Ovary (tissue), 9 donors: Measurements from ENCODE around the gene TAF11. TPM values are rescaled to one million over a fixed set of nuclear protein-coding genes. Genes with fewer than 3 reads are reported as not detected.

Experiments
- DNase-seq, 5 donors: peaks; one replicate each; pipeline ENCODE4 v3.0.0-alpha.2; 2019 to 2020
- H3K27ac ChIP-seq, 2 donors: fragments of 200-600 bp; one replicate each; pipeline versions ENCODE4 v1.5.1 to v1.8.0; 2019 to 2022
- H3K27me3 ChIP-seq: fragments of 200-600 bp; one replicate; pipeline ENCODE4 v1.8.0; 2022
- H3K36me3 ChIP-seq: fragments of 200-600 bp; sonication (generic); one replicate; pipeline ENCODE4 v1.5.1; 2019
- H3K4me1 ChIP-seq: one replicate; pipeline ENCODE4 v1.8.1; 2013; ENCODE audit warnings: mild to moderate bottlenecking, moderate library complexity; ENCODE audit not compliant: insufficient read depth
- H3K4me3 ChIP-seq: fragments of 200-600 bp; sonication (generic); one replicate; pipeline ENCODE4 v1.5.1; 2017
- H3K9me3 ChIP-seq, 2 donors: fragments of 200-600 bp in 1 of 2; sonication (generic) in 1 of 2; one replicate each; pipeline versions ENCODE4 v1.5.1 to v1.8.1; 2013 to 2019; ENCODE audit warnings: mild to moderate bottlenecking in 1 of 2, moderate library complexity in 1 of 2
- CTCF ChIP-seq, 3 donors: fragments of 450-650 bp in 2 of 3; fragments of 200-600 bp in 1 of 3; IDR thresholded peaks; one replicate each; pipeline versions ENCODE4 v1.5.1 to v1.8.0; 2016 to 2022; ENCODE audit warnings: antibody characterized with exemption in 3 of 3, mild to moderate bottlenecking in 1 of 3
- EP300 ChIP-seq: sonication (generic); formaldehyde crosslinking; IDR thresholded peaks from one replicate; pipeline ENCODE4 v1.6.1; 2017; ENCODE audit warnings: antibody characterized with exemption
- POLR2A ChIP-seq: fragments of 450-650 bp; IDR thresholded peaks from one replicate; pipeline ENCODE4 v1.6.1; 2017; ENCODE audit warnings: antibody characterized with exemption, mild to moderate bottlenecking, moderate library complexity
- WGBS, 3 donors: extraction: QIAGEN DNeasy Blood & Tissue Kit in 1 of 3; methylation state at CpG; one replicate each; pipeline versions ENCODE4 v1.1.5 to v1.1.7; 2013 to 2017; 5-methylcytosine and 5-hydroxymethylcytosine counted together
- intact Hi-C, 4 donors: fragments of 100-400 bp; cut with DNase I; formaldehyde crosslinking; loops; one replicate each; pipeline versions ENCODE4 v1.11.0 to v1.15.1; 2022 to 2023
- polyA plus RNA-seq, 2 donors: library from polyadenylated mRNA; stranded (reverse); fragments of 200-250 nt in 1 of 2; fragments of 350-450 nt in 1 of 2; fragmentation: Illumina TruSeq in 1 of 2; extraction: RNeasy Lipid Tissue Mini Kit (QIAGEN cat#74804) in 1 of 2; gene quantifications; one replicate each; pipeline ENCODE4 v1.2.3, GENCODE V29; 2013 to 2014
- total RNA-seq, 7 donors: library from RNA; depleted of rRNA in 2 of 7; stranded (reverse); fragments of >200 nt in 2 of 7; fragmentation: NEBNext Ultra II Directional in 3 of 7; extraction: Animal tissue kit (Norgen Biotek cat#: 25700) in 3 of 7; gene quantifications; one replicate each; pipeline versions ENCODE4 v1.1.0 to v1.2.4, GENCODE V29; 2016 to 2023
- donor health status: DM: no; HTN: no; CAD: no; lungs with moderate emphysema.
- donor health status: DM: no; HTN: no; CAD: no.
- donor health status: Bipolar disorder and iron deficiency.
- donor health status: DM: yes; HTN: yes; CAD: no.
- donor health status: DM: no; HTN: no; CAD: no.
- donor health status: DM: yes; HTN: yes; CAD: no.

Gene TAF11
- total and polyA plus RNA-seq, 9 donors: 16.0 to 30.8 (median 19.4) TPM

GRCh38 chr6:34922177-34922663, 34.4 kb upstream of the TAF11 start:
- no peaks in the 10 kb centered on the region for H3K36me3 ChIP-seq
- H3K27ac ChIP-seq: no peak overlapping the region
- H3K9me3 ChIP-seq: no peaks in the 10 kb centered on the region
- no peaks in the 10 kb centered on the region for H3K27me3 ChIP-seq
- TF ChIP-seq CTCF (IDR thresholded peaks at IDR 0.05) (no peak), POLR2A (no peak), EP300 (no peak)
- peaks cover 9% of the 10 kb centered on the region for H3K4me1 ChIP-seq
- no peak for DNase-seq
- intact Hi-C loops: no loop called here
- no peak overlapping the region for H3K4me3 ChIP-seq
- 73 to 76% (median 75%) methylated on average over 3 of the region's 3 CpGs for WGBS, 3 donors

GRCh38 chr6:34920097-34920496, 32.3 kb upstream of the TAF11 start:
- 77 to 99% (median 85%) methylated on average over 4 of the region's 4 CpGs for WGBS, 3 donors
- Histone ChIP-seq H3K9me3 (no peaks in the 10 kb centered on the region), H3K27ac (no peak overlapping the region), H3K4me1 (peaks cover 15% of the 10 kb centered on the region), H3K36me3 (no peaks in the 10 kb centered on the region), H3K4me3 (no peak overlapping the region), H3K27me3 (no peaks in the 10 kb centered on the region)
- no peak for DNase-seq
- no peak for TF ChIP-seq EP300
- no peak for TF ChIP-seq POLR2A
- TF ChIP-seq CTCF (IDR thresholded peaks at IDR 0.05): no peak
- intact Hi-C loops: no loop called here

- H3K4me1 ChIP-seq: peaks cover 15% of the 10 kb centered on the region
- intact Hi-C loops: no loop called here
- TF ChIP-seq EP300: no peak
- TF ChIP-seq CTCF (IDR thresholded peaks at IDR 0.05): no peak
- TF ChIP-seq POLR2A: no peak
- no peaks in the 10 kb centered on the region for H3K27me3 ChIP-seq
- no peaks in the 10 kb centered on the region for H3K36me3 ChIP-seq
- no peak for DNase-seq
- H3K9me3 ChIP-seq: no peaks in the 10 kb centered on the region
- 94 to 100% (median 95%) methylated on average over 1 of the region's 1 CpG for whole genome bisulfite sequencing, 3 donors
- no peak overlapping the region for H3K27ac ChIP-seq
- H3K4me3 ChIP-seq: no peak overlapping the region
Observed at GRCh38 chr6:34919651-34920050, 31.8 kb upstream of the TAF11 start.

GRCh38 chr6:34917626-34918285, 29.9 kb upstream of the TAF11 start:
- intact Hi-C loops: no loop called here
- 81 to 86% (median 82%) methylated on average over 6 of the region's 6 CpGs for WGBS, 3 donors
- TF ChIP-seq POLR2A: no peak
- no peak for TF ChIP-seq CTCF (IDR thresholded peaks at IDR 0.05)
- TF ChIP-seq EP300: no peak
- H3K4me1 ChIP-seq: peaks cover 15% of the 10 kb centered on the region
- no peak overlapping the region for H3K27ac ChIP-seq
- no peak for DNase-seq
- H3K4me3 ChIP-seq: no peak overlapping the region
- no peaks in the 10 kb centered on the region for H3K27me3 ChIP-seq
- no peaks in the 10 kb centered on the region for H3K36me3 ChIP-seq
- no peaks in the 10 kb centered on the region for H3K9me3 ChIP-seq
